Breast epithelium (tissue), 3 donors: ENCODE measurements around the gene CDHR3.

Source experiments
- POLR2A ChIP-seq: fragments of 450-650 bp; IDR thresholded peaks from one replicate; pipeline ENCODE4 v1.6.1; 2016; ENCODE audit warnings: antibody characterized with exemption, mild to moderate bottlenecking, moderate library complexity
- POLR2AphosphoS5 ChIP-seq, 3 donors: sonication (generic); formaldehyde crosslinking; IDR thresholded peaks; one replicate each; pipeline ENCODE4 v1.6.1; 2017; ENCODE audit warnings: antibody characterized with exemption in 3 of 3
- TF ChIP-seq, protein P1 (sequence below), 3 donors: fragments of 450-650 bp; IDR thresholded peaks; one replicate each; pipeline ENCODE4 v1.5.1; 2016 to 2017; ENCODE audit warnings: antibody characterized with exemption in 3 of 3, mild to moderate bottlenecking in 3 of 3, moderate library complexity in 3 of 3

DNA sequence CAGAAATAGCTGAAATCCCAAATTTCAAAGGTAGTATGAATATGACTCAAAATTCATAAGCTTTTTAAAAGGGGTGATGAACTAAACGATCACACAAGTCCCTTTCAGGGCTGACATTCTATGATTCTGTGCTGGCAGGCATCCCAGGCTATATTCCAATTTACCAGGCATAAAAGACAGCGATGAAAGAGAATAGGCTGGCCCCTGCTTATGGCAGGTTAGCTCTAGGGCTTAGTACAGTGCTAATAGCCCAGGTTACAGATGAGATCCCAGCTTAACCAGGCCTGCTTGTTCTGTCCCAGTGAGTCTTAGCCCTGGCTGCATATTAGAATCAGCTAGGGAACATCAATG lies 56.4 kb downstream of the CDHR3 start:
- TF ChIP-seq, protein P1, sequence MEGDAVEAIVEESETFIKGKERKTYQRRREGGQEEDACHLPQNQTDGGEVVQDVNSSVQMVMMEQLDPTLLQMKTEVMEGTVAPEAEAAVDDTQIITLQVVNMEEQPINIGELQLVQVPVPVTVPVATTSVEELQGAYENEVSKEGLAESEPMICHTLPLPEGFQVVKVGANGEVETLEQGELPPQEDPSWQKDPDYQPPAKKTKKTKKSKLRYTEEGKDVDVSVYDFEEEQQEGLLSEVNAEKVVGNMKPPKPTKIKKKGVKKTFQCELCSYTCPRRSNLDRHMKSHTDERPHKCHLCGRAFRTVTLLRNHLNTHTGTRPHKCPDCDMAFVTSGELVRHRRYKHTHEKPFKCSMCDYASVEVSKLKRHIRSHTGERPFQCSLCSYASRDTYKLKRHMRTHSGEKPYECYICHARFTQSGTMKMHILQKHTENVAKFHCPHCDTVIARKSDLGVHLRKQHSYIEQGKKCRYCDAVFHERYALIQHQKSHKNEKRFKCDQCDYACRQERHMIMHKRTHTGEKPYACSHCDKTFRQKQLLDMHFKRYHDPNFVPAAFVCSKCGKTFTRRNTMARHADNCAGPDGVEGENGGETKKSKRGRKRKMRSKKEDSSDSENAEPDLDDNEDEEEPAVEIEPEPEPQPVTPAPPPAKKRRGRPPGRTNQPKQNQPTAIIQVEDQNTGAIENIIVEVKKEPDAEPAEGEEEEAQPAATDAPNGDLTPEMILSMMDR (IDR thresholded peaks at IDR 0.05) = no peak
- TF ChIP-seq POLR2AphosphoS5 (IDR thresholded peaks at IDR 0.05) (no peak), POLR2A (no peak)
